CD4-positive, alpha-beta T cell treated with Interleukin-10 for 1 hour (primary cell): ENCODE data around the gene MRRF.
"Not testable (repeated sequence)": the region's sequence is repeated elsewhere in the genome, so short reads cannot be mapped to it uniquely, and the experiment has no call there.

Source experiments
- DNase-seq: peaks from one replicate; pipeline ENCODE4 v3.0.0-alpha.2; 2020

MRRF gene

GRCh38 chr9:122277285-122277897 is 12.7 kb downstream of the MRRF start:
- DNase-seq, result no peak

GRCh38 chr9:122281368-122281767 is 16.7 kb downstream of the MRRF start:
- DNase-seq, result no peak

GRCh38 chr9:122286764-122287163 is 22.1 kb downstream of the MRRF start:
- no peak for DNase-seq

- no peak for DNase-seq
These were observed 22.6 kb downstream of the MRRF start for GRCh38 chr9:122287214-122287720.

- DNase-seq, result no peak
These were observed 26.8 kb downstream of the MRRF start for GRCh38 chr9:122291458-122291857.

- no peak for DNase-seq
These were observed 29.8 kb downstream of the MRRF start for GRCh38 chr9:122294531-122294930.

GRCh38 chr9:122297512-122297911 is 32.8 kb downstream of the MRRF start:
- no peak for DNase-seq

GRCh38 chr9:122302237-122303093 is 37.8 kb downstream of the MRRF start:
- no peak for DNase-seq

- DNase-seq, result no peak
These were observed 42.4 kb downstream of the MRRF start for GRCh38 chr9:122307061-122307460.

GRCh38 chr9:122307925-122308324 is 43.2 kb downstream of the MRRF start:
- no peak for DNase-seq

GRCh38 chr9:122309861-122310260 is 45.2 kb downstream of the MRRF start:
- no peak for DNase-seq

GRCh38 chr9:122314165-122314564 is 49.5 kb downstream of the MRRF start:
- no peak for DNase-seq

- DNase-seq, result no peak
These were observed 50.9 kb downstream of the MRRF start for GRCh38 chr9:122315534-122315933.

GRCh38 chr9:122318284-122318683 is 53.6 kb downstream of the MRRF start:
- DNase-seq, result no peak

GRCh38 chr9:122320413-122320881 is 55.8 kb downstream of the MRRF start:
- DNase-seq, result no peak

- DNase-seq, result no peak
These were observed 57.9 kb downstream of the MRRF start for GRCh38 chr9:122322553-122322952.

- not testable (repeated sequence) for DNase-seq
These were observed 60.0 kb downstream of the MRRF start for GRCh38 chr9:122324665-122325064.

GRCh38 chr9:122325124-122325523 is 60.4 kb downstream of the MRRF start:
- DNase-seq, result no peak

GRCh38 chr9:122327175-122327574 is 62.5 kb downstream of the MRRF start:
- no peak for DNase-seq

- no peak for DNase-seq
These were observed 64.9 kb downstream of the MRRF start for GRCh38 chr9:122329597-122329996.

GRCh38 chr9:122330466-122330865 is 65.8 kb downstream of the MRRF start:
- not testable (repeated sequence) for DNase-seq

- no peak for DNase-seq
These were observed 66.8 kb downstream of the MRRF start for GRCh38 chr9:122331523-122331927.

- DNase-seq, result no peak
These were observed 67.4 kb downstream of the MRRF start for GRCh38 chr9:122332083-122332482.

GRCh38 chr9:122332644-122333043 is 68.0 kb downstream of the MRRF start:
- DNase-seq, result no peak
